Cortex of kidney (tissue), 1 donor: ENCODE data around the gene EHD4.

Experiments used
- DNase-seq: peaks from one replicate; lab custom pipeline; 2025; lab: John Stamatoyannopoulos, UW

The EHD4 gene

DNA sequence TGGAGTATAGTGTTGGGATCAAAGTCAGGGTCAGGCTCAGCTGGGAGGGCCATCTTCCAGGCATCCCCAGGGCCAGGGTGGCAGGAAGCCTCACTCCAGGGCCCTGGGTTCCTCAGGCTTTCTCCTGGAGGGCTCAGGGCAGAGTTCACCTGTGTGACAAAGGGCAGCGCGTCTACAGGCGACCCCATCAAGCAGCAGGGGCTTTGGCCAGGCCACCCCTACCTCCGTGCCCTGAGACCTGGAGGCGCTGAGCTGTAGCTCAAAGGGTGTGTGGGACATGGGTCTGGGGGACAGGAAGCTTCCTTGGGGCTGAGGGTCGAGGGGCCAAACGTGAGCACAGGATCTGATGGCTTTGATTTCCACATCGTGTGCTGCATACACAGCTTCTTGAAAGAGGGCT lies 91.3 kb downstream of the EHD4 start:
- DNase-seq: no peak

DNA sequence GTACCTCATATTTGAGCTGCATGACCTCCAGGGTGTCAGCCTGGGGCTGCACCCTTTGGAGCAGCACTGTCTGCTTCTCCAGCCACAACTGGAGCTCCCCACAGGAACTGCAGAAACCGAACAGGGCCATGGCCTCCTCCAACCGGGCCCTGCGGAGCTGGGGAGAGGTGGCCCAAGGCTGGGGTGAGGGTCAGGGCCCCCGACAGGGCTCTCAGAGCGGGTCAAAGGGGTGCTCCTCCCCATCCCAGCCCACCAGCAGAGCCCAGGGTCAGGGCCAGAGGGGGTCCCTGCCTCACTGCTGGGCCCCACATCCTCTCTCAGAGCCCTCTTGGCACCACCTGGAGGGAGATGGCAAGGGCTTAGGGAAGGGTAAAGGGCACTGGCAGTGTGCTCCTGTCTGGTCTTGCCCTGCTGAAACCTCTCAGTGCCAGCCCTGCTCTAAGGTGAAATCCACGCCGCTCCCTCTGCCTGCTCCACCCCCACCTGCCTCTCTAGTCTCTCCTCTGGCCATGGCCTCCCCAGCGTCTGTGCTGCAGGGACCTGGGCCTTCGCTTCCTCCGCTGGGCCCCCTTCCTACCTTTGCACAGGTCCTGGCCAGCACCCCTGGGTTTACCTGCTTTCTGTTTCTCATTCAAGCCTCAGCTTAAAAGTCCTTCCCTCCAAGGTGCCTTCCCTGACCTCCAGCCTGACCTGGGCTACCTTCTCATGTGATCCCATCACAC lies 92.0 kb downstream of the EHD4 start:
- DNase-seq: no peak

GRCh38 chr15:41879321-41879845 lies 93.0 kb downstream of the EHD4 start:
- no peak for DNase-seq

DNA sequence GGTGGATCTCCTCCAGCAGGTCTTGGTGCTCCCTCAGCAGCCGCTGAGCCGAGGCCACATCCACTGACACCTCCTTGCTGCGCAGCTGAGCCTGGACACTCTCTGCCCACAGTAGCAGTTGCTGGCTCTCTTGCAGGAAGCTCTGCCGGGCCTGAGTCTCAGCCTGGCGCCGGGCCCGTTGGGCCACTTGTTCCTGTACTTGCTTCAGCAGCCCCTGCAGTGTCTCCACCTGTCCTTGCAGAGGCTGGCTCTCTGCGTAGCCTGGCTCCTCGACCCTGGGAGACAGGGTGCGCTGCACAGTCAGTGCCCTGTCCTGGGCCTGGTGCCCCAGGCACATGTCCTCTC lies 94.0 kb downstream of the EHD4 start:
- DNase-seq: no peak

DNA sequence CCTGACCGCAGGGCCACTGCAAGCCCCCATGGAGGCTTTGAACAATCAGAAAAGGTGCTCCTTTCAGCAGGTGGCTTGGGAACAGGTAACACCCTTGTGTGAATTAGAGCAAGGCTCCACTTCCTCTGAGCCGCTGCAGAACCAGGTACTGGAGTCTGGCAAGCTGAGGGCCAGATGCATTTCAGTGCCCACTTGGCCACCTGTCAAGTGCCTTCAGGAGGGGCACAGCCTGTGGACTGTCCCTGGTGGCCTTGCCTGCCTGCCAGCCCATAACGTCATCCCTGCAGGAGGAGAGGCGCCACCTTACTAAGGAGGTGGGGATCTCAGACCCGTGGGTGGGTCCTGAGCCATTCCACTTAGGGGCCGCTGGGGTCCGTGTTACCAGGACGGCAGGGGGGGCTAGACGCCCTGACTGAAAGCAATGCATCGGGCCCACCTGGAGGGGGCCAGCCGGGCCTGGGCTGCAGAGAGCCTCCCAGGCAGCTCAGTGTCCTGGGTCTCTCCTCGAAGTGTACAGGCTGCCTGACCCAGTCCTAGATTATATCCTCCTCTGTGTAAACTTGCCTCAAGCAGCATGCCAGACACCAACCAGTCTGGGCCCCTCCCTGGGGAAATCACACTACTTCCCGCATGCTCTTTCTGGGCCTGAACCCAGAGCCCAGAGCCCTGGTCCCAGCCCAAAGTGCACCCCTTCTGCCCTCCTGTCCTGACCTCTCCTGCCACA lies 94.6 kb downstream of the EHD4 start:
- no peak for DNase-seq

DNA sequence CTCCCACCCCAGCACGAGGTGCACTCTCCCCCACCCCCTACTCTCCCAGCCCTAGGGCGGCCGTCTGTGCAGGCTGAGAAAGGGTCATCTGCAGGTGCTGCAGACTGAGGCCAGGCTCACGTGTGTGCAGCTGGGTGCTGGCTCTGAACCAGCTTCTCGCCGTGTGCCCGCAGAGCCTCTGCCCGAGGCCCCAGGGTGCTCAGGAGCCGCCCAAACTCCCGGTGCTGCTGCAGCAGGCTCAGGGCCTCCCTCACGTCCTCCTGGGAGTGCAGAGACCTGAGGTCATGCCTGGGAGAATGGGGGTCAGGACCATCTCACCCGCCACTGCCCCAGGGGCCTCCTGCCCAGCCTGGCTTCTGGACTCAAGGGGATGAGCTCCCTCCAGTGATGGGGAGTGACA lies 95.7 kb downstream of the EHD4 start:
- DNase-seq: no peak

GRCh38 chr15:41876007-41876406 lies 96.3 kb downstream of the EHD4 start:
- no peak for DNase-seq

DNA sequence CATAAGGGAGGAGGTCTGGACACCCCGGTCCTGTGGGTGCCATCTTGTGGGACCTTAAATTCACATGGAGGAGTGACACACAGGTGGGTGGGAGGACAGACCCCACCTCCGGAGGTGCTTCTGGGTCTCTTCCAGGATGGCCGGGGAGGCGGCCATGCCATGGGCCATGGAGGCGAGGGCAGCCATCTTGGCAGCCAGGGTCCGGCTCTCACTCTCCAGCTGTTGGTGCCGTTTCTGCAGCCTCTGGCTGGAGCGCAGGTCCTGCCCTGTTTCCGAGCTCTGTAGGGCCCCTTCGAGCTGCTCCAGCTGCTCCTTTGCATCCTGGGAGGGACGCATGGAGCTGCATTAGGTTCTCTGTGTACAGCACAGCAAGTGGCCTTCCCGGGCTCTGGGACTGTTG lies 97.6 kb downstream of the EHD4 start:
- DNase-seq: no peak

DNA sequence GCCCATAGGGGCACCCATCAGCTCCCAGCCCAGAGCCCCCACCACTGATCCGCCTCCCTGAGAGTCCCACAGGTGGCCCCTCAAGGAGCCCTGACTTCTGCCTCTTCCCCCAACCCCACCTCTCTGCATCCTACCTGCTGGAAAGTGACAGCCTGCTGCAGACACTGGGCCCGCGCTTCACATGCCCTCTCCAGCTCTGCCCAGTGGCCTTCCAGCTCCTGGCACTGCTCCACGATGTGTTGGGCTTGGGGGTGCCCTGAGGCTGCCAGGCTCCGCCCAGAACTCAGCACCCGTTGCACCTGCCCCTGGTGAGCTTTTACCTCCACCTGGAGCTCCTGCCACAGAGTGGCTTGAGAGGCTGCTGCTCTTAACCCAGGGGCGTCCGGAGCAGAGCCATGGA lies 98.6 kb downstream of the EHD4 start:
- no peak for DNase-seq

- DNase-seq: no peak
These were observed 100.1 kb downstream of the EHD4 start for GRCh38 chr15:41872166-41872747.

DNA sequence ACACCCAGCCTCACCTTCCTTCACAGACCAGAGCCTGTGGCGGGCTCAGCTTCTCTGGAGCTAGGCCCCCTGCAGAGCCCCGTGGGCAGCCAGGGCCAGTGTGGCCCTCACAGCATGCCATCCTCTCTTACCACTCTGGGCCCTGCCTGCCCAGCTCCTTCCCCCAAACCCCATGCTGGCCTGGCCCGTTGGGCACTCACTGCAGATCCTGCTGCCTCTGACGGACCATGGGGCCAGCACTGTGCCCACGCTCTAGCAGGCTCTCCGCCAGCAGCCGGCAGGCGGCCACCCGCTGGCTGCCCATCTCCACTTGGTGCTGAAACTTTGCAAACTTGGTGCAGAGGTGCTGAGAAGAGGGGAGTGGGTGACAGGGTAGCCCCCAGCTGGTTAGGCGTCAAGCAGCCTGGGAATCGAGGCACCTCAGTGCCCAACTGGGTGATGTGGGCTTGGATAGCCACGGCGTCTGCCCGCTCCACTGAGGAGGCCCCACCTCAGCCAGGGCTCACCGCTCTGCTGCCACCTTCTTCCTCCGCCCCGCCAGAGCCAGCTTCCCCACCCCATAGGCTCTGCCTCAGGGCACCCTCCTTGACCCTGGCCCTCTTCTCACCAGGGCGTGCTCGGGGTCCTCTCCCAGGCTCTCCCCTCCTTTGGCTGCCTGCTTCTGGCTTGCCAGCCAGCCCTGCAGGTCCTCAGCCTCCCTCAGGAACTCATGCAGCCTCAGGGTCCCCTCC lies 101.0 kb downstream of the EHD4 start:
- no peak for DNase-seq

DNA sequence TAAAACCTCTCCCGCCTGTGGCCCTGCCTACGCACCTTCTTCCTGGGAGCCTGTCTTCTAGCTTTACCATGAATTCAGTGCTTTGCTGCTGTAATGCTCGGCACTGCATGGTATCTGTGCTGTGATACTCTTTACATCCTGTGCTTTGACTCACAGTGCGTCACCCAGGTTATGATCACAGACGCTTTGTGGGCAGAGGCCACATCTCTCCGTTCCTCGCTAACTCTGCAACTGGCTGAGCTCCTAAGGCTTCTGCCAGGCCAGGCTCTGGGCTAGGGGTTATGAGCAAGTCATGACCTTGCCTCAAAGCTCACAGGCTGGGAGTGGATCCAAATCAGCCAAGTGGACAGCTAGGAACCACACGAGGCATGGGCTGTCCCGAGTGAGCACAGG lies 101.7 kb downstream of the EHD4 start:
- DNase-seq: no peak

DNA sequence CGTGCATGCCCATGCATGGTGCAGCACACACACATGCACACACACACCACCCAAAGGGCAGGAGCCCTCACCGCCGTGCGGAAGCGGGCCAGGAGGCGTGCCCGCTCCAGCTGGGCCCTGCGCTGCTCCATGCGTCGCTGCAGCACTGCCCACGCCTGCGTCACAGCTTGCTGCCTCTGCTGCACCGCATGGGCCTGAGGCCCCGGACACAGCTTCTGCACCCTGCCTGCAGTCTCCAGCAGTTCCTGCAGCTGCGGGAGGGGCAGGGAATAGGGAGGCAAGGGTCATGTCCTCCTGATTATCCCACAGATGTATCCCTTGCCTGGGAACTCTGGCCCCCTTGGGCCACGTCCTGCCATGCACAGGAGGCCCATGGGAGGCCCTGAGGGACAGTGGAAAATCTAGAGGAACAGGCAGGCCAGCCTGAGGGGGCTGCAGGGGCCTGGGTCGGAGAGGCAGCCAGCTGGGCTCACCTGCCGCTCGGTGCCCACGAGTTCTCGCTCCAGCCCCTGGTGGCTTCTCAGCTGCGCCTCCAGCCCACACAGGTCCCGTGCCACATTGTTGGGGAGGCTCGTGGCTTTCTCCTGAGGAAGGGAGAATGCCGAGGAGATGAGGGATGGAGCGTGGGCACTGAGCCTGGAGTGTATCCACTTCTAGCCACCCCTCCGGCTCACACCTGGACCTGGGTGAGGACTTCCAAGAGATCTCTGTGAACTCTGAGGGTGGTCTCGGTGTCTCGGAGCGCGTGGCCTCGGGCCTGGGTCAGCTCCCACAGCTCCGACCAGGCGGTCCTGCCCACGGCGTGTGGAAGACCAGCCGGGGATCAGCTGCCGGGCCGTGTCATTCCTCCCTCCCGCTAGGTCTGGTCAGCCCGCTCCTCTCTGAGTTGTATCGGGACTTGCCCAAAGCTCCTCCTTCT lies 102.3 kb downstream of the EHD4 start:
- no peak for DNase-seq

DNA sequence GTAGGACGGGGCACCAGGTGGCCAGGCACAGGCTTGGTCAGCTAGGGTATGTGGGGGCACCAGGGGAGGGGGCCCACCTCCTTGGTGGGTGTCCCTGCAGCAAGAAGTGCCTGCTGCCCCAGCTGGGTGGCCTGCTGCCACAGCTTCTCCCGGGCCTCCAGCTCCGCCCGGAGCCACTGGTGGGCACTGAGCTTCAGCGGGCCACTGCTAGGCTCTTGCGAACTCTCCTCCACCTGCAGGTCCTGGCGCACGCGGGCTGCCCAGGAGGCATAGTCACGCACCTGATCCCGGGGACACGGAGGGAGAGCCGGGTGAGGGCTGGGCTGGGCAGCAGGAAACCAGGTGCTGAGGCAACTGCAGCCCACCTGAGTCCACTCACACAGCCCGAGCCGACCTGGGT lies 104.0 kb downstream of the EHD4 start:
- DNase-seq: no peak

DNA sequence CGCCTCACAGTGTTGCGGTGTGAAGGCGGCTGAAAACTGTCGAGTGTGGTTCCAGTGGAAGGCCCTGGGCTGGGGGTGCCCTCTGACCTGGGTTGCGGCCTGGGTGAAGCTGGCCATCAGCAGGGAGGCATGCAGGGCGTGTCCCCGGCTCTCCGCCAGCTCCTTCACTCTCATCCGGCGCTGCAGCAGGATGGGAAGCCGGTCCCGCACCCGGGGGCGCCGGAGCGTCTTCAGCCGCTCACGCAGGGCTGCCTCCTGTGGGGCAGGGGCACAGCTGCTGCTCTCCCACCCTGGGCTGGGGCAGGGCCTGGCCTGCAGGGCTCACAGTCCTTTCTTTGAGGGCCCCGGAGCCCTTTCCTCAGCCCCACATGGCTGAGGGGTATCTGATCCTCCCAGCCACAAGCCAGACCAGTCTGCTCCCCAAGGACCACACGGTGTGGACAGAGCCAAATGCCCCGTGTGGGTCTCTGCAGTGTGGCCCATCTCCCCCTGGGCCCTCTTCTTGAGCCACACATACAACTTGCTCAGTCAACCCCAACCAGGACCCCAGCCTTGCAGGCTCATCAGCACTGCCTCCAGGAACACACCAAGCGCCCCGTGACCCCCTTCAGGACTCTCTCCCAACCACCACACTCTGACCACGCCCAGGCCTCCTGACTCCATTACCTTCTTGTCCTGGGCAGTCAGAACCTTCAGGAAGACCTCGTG lies 105.3 kb downstream of the EHD4 start:
- DNase-seq: no peak

- no peak for DNase-seq
These were observed 106.1 kb downstream of the EHD4 start for GRCh38 chr15:41866263-41866703.

DNA sequence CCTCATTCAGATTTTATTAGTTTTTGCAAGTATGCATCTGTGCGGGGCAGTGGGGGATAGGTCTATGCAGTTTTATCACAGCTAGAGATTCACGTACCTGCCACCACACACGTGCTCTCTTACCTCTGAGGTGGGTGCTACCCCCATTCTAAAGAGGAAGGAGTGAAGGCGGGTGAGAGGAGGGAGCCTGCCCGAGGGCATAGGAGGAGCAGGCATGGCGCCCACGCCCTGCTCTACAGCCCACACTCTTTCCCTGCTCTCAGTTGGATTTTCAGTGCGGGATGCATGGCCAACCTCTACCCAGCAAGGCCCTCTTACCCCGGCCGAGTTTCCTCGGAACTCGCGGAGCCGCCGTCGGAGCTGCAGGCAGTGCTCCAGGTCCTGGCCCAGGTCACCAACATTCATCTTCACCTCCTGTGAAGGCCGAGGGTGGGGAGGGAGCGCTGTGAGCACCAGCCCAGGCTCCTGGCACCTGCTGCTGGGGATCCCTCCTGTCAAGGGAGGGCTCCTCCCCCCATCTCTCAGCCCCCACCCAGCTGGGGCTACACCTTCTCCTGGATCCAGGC lies 106.8 kb downstream of the EHD4 start:
- DNase-seq: no peak

DNA sequence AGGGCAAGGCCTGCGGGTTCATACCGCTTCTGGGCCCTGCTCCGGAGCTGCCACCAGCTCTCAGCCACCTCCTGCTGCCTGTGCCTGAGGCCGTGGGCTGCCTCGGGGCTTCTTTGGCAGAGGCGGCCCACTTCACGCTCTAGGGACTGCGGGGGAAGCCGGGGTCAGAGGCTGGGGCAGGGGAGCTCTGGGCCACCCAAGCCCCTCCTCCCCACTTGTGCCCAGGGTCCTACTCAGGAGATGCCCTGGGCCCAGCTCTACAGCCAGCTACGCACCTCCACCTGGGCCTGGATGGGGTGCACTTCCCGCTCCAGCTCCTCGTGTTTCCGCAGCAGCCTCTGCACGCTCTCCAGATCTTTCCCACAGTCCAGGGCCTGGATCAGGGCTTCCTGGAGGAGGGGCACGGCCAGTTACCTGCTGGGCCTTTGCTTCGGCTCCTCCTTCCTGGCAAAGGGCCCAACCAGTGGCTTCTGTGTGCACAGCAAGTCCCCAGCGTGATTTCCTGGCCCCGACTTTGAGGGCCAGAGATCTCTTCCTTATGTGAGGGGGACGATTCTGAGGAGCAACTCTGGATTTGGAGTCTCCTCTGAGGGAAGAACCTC lies 109.7 kb downstream of the EHD4 start:
- no peak for DNase-seq

GRCh38 chr15:41861736-41862356 lies 110.5 kb downstream of the EHD4 start:
- no peak for DNase-seq
